NCI-H774 (cell line): ENCODE data around the gene RBM15.

Source experiments
- DNase-seq: peaks from one replicate; lab custom pipeline; 2025; lab: John Stamatoyannopoulos, UW

The RBM15 gene

DNA sequence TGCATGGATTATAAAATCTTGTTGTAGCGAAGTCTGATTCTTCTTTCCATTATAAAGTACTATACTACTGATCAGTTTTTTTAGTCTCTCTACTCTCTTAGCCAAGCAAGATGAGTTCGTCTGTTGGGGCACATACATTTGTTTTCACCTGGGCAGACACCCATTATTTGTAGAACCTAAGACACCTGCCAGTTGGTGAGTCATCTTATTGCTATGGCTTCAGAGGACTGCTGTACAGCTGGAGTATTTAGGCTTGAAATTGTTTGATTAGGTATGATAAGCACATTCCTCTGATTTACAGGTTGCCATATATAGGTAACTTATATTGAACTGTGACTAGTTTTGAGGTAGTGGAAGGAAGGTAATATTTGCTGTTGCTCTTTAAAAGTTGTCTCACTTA lies 17.2 kb downstream of the RBM15 start:
- DNase-seq = peak; percentile 12

DNA sequence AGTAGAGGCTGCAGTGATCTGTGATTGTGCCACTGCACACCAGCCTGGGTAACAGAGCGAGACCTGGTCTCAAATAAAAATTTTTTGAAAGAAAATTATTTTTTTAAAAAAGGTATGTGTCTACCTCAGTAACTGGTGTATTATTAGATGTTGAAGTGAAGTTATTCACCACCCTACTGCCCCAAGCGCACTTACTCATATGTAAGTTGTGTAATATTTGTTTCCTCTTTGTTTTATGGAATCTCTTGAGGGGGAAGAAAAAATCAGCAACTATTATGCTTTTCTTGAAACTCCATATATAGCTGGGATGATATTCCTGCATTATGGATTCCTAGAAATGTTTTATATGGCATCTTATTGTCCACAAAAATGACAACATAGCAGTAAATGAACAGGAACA lies 21.3 kb downstream of the RBM15 start:
- DNase-seq = no peak

DNA sequence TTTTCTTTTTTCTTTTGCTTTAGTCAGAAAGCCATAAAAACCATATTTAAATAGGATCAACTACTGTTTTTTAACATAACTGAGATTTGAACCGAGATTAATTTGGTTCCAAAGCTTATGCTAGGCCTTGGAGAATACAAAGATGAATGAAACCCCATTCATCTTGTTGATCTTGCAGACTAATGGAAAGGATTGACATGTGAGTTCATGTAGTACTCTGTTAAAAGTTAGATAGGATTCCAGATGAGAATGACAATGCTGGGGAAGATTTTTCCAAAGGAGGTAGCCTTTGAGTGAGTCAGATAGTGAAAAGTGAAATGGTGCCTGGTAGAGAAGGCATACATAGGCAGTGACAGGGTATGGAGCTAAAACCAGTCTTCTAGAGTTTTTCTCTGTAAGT lies 22.7 kb downstream of the RBM15 start:
- DNase-seq = no peak

DNA sequence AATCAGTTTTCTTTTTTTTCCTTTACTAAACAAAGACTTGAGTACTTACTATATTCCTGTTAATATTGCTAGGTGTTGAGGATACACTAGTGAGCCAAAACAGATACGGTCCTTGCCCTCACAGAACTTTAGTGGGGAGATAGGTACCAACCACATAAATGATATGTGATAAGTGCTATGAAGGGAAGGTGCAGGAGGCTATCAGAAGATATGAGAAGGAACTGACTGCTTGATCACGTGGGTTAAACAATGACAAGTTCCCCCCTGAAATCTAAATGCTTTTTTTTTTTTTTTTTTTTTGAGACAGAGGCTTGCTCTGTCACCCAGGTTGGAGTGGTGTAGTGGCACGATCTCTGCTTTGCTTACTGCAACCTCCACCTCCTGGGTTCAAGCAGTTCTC lies 25.0 kb downstream of the RBM15 start:
- DNase-seq = no peak

DNA sequence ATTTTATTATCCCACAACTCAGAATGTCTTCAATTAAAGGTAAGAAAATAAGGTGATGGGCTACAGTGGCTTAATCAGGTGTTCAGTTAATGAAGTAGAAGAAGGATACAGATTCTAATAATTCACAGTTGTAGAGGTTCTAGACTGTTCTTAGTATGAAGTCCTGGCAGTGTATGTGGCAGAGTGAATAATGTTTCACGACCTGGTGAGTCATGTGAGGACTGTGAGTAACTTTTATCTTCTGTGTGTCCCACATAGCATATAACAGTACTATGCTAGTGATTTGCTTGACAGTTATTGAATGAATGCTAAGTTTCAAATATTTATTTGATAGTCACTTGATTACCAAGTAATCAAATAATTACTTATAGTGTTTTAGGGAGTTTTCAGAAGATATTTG lies 31.6 kb downstream of the RBM15 start:
- no peak for DNase-seq

DNA sequence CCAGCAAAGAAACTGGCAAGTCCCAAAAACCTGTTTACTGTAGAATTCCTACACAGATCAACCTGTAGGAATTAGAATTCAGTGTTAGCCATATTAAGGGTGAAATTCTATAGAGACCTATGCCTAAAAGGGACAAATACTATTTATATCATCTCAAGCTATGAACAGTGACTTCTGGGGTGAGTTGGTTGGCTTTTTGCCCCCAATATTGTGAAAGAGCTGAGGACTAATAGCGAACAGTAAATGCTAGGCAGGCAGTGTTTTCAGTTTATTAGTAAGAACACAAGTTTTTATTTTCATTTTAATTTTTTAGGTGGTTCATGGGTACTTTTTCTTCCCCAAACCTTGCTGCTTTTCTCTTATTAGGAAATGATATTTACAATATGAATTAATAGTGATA lies 36.3 kb downstream of the RBM15 start:
- no peak for DNase-seq

DNA sequence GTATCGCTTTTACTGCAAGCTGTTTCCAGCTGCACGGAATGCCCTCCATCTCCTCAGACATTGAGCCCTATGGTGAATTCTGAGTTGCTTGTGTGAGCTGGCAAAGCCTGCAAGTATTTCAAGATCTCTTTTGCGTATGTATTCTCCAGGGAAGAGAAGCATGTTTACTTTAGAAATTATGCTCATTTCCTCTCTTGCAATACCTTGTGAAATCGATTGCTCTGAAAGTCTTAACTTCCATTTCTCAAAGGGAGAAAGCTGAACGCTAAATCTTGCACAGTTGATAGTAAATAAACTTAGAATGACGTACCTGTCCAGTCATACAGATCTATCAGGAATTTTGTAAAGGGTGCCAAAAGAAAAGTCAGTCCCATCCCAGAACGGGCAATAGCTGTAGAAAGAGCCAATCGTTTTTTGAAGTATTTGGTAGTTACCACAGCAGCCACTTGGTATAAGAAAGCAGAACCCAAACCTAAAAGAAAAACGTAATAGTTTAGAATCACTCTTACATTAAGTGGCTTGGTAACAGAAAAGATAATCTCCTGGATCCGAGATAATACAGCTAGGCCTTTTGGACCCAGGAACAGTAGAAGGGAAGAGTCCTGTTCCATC lies 41.6 kb downstream of the RBM15 start:
- no peak for DNase-seq

DNA sequence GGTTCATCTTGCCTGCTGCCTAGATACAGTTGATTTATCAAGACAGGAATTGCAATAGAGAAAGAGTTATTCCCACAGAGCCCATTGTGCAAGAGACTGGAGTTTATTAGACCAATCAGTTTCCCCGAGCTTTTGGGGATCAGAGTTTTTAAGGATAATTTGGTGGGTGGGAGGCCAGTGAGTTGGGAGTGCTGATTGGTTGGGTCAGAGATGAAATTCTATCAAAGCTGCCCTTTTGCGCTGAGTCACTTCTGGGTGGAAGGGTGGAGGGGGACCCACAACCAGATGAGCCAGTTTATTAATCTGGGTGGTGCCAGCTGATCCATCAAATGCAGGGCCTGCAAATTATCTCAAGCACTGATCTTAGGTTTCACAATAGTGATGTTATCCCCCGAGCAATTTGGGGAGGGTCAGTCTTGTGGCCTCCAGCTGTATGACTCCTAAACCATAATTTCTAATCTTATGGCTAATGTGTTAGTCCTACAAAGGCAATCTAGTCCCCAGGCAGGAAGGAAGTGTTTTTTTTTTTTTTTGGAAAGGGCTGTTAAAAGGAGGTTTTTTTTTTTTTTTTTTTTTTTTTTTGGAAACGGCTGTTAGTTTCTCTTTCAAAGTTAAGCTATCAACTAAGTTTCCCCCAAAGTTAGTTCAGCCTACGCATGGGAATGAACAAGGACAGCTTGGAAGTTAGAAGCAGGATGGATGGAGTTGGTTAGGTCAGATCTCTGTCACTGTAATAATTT lies 44.2 kb downstream of the RBM15 start:
- DNase-seq = no peak

DNA sequence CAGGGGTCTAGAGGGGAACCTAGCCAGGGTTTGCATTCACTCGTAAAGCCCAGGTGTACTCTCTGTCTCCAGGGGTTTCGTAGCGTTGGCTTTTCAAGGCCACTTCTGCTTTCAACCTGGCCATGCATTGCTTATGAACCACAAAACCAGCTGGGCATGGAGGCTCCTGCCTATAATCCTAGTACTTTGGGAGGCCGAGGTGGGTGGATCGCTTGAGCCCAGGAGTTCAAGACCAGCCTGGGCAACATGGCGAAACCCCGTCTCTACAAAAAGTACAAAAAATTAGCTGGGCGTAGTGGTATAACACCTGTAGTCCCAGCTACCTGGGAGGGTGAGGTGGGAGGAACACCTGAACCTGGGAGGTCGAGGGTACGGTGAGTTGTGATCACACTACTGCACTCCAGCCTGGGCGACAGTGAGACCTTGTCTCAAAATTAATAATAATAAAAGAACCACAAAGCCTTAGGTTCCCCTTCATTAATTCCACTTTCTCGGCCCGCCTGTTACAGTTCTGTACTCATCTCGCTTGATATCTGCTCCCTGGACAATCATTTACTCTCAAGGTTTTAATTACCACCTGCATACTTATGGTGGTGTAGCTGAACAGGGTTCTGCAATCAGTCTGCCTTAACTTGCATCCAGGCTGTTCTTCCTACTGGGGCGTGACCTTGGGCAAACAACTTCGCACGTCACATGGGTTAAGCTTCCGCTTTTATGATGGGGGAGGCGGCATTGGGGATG lies 45.6 kb downstream of the RBM15 start:
- no peak for DNase-seq

DNA sequence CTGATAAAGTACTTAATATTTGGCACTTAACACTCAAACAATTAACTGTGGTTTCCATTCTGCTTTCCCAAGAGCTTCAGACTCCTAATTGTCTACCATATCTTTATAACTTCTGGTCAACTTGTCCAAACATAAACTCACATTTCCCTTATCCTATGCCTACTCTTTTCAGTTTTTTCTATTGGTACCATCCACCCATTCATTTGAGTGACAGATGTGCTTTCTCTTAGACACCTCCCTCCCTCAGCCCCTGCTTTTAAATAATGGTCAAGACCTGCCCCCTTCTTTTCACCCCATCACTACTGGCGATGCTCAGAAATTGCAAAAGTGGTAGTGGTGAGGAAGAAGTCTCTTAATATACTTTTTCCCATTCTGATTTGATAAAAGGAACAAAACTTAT lies 46.2 kb downstream of the RBM15 start:
- no peak for DNase-seq

DNA sequence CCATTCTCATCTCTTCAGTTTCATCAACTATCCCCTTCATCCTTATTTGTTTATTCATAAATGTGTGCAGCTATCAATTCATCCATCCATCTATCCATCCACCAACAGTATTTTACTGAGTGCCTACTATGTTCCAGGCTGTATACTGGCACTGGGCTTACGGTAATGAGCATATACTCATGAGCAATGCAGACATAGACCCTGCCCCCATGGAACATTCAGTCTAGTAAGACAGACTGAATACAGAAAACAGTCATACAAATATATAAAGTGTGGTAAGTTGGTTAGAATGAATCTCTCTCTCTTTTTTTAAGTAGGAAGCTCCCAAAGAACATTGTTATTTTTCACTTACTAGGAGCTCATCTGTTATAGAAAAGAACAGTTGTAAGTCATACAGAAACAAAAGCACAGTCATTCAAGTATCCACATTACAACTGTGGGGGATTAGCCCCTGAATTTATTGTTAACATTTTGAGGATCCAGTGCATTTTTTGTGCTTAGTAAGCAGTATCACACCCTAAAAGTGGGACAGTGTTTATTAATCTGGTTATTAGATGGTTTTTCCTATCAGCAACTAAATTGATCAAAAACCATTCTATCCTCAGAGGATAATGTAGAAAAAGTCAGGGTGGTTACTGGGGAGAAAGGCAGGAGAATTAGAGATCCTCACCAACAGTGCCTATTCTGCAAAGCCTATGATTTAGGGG lies 48.0 kb downstream of the RBM15 start:
- DNase-seq = no peak

DNA sequence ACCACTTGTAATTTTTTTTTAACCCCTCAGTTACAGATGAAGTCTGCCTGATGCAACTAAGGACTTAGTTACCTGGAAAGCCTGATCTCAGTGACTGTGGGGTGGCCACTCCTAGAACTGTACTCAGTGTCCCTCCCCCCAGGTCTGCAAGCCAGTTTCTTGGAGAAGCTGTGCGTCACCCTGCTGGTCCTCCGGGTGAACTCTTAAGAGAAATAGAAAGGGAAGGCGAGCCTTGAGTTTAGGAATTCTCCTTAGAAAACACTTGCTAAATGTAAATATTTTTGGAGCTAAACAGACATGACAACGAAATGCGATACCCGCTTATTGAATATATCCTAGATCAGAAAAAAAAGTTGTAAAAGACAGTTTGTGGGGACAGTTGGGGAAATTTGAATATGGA lies 50.9 kb downstream of the RBM15 start:
- no peak for DNase-seq

DNA sequence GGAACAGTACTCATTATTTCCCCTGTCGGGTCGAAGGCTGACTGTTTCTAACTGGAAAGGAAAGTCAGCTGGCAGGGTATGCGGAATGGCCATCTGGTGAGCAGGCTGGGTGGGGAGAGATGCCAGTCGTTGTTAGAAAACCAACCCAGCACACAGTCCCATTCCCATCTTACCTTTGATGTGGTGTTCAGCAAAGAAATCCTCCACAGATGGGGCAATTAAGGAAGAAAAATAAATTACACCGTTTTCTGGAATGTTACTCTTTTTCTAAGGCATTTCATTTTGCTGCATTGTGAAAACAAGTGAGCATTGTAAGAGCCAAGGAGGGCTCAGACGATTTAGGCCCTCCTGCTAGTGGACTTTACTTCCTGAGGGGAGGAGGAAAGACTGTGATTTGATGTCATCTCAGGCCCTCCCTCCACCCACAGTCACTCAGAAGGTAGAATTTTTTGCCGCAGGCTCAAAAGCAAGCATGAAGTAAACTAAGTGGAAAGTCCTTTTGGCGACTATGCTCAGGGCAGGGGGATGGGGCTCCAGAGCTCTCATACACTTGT lies 51.6 kb downstream of the RBM15 start, which contains the start of gene SLC16A4:
SLC16A4 (minus strand) TSS at position 335 of the 554 bp plus-strand sequence. CDS start 1,703 bp downstream, outside the sequence.
- DNase-seq = no peak

DNA sequence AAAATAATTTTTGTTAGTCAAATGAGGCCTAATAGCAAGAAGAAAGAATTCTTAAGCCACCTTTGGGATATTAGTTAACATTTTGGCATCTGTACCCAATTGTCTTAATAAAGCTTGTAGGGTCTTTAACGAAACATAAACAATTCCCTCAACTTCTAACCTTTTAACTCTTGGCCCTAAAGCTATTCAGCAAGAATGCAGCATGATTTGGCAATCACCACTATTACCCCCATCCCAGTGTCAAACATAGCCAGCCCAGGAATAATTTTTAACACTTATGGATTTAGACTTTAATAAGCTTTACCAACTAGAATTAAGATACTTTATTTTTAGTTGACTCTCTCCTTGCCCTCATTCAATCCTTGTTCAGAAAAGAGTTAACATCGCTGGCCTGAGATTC lies 54.1 kb downstream of the RBM15 start:
- no peak for DNase-seq

DNA sequence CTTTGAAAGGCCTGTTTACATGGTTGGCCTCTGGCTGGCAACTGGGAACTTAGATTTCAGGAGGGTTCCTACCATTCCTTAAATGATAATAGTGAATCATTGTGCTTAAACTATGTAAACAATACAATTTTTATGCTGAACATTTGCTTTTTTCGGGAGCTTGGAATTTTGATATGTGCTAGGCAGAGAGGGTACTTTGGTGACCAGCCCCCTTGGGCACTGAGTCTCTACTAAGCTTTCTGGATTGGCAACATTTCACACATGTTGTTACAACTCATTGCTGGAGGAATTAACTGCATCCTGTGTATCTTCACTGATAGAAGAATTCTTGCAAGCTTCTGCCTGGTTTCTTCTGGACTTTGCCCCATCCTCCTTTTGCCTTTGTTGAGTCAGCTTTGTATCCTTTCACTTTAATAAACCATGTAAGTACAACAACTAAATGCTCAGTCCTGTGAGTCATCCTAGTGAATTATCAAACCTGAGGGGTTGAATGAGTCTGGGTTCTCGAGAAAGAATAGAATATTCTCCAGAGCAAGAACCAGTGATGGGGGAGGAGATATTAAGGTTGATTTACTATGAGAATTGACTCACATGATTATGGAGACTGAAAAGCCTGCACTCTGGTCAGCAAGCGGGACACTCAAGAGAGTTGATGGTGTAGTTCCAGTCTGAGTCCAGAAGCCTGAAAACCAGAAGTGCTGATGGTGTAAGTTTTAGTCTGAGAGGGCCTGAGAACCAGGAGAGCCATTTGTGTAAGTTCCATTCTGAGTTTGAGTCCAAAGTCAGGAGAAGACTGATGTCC lies 54.7 kb downstream of the RBM15 start:
- DNase-seq = no peak

DNA sequence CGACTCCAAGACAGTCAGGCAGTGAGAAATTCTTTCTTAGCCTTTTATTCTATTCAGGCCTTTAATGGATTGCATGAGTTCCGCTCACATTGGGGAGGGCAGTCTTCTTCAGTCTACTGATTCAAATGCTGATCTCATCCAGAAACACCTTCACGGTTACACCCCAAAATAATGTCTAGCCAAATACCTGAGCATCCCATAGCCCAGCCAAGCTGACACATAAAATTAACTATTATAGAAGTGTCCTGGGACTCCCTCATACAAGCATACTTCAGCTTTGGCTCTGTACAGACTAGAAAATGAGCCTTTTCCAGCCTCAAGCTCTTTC lies 55.3 kb downstream of the RBM15 start:
- DNase-seq = no peak
